ENCODE results near the gene EP300.

Gene EP300

GRCh38 chr22:41146573-41146972 is 54.2 kb downstream of the EP300 start:
- Histone ChIP-seq H3K27me3 (ENCODE audit: control insufficient read depth, low read length) (no peaks in the 10 kb centered on the region), H3F3A (ENCODE audit: control insufficient read depth, insufficient read depth) (no peaks in the 10 kb centered on the region), H3K4me2 (ENCODE audit: low read length) (no peak overlapping the region), H3K36me3 (ENCODE audit: control insufficient read depth, low read length) (peaks cover 89% of the 10 kb centered on the region), H3K27ac (ENCODE audit: low read depth, low read length) (no peak overlapping the region), H3K9me3 (ENCODE audit: control insufficient read depth, insufficient read depth, low read length) (no peaks in the 10 kb centered on the region), H3K4me1 (ENCODE audit: control insufficient read depth, low read length) (no peaks in the 10 kb centered on the region), H3K4me3 (ENCODE audit: low read length) (no peak overlapping the region), H4K20me1 (ENCODE audit: control insufficient read depth, insufficient read depth, low read depth, low read length) (no peaks in the 10 kb centered on the region), H3K79me2 (ENCODE audit: control insufficient read depth, low read length) (no peaks in the 10 kb centered on the region; the same call in 1 of the 2 replicates), H3K9me2 (replicated peaks; ENCODE audit: control insufficient read depth, low read length) (no peaks in the 10 kb centered on the region)
- TF ChIP-seq CTCF (IDR thresholded peaks at IDR 0.05; ENCODE audit: low read depth, low read length, poor library complexity, severe bottlenecking): no peak
- TF ChIP-seq EZH2phosphoT487 (IDR thresholded peaks at IDR 0.05; ENCODE audit: borderline replicate concordance, low read length): no peak

GRCh38 chr22:41147722-41148121 is 55.3 kb downstream of the EP300 start:
- TF ChIP-seq EZH2phosphoT487 (IDR thresholded peaks at IDR 0.05; ENCODE audit: borderline replicate concordance, low read length) (no peak), CTCF (IDR thresholded peaks at IDR 0.05; ENCODE audit: low read depth, low read length, poor library complexity, severe bottlenecking) (no peak)
- Histone ChIP-seq H3K9me2 (replicated peaks; ENCODE audit: control insufficient read depth, low read length) (no peaks in the 10 kb centered on the region), H3F3A (ENCODE audit: control insufficient read depth, insufficient read depth) (no peaks in the 10 kb centered on the region), H4K20me1 (ENCODE audit: control insufficient read depth, insufficient read depth, low read depth, low read length) (no peaks in the 10 kb centered on the region), H3K4me2 (ENCODE audit: low read length) (no peak overlapping the region), H3K4me3 (ENCODE audit: low read length) (no peak overlapping the region), H3K36me3 (ENCODE audit: control insufficient read depth, low read length) (peaks cover 90% of the 10 kb centered on the region), H3K27me3 (ENCODE audit: control insufficient read depth, low read length) (no peaks in the 10 kb centered on the region), H3K9me3 (ENCODE audit: control insufficient read depth, insufficient read depth, low read length) (no peaks in the 10 kb centered on the region), H3K79me2 (ENCODE audit: control insufficient read depth, low read length) (no peaks in the 10 kb centered on the region; the same call in 1 of the 2 replicates), H3K4me1 (ENCODE audit: control insufficient read depth, low read length) (no peaks in the 10 kb centered on the region), H3K27ac (ENCODE audit: low read depth, low read length) (no peak overlapping the region)

GRCh38 chr22:41152902-41153301 is 60.5 kb downstream of the EP300 start:
- Histone ChIP-seq H3K4me1 (ENCODE audit: control insufficient read depth, low read length) (no peaks in the 10 kb centered on the region), H3K36me3 (ENCODE audit: control insufficient read depth, low read length) (peaks cover 98% of the 10 kb centered on the region), H3K9me3 (ENCODE audit: control insufficient read depth, insufficient read depth, low read length) (no peaks in the 10 kb centered on the region), H3K4me2 (ENCODE audit: low read length) (no peak overlapping the region), H3K27me3 (ENCODE audit: control insufficient read depth, low read length) (no peaks in the 10 kb centered on the region), H3K4me3 (ENCODE audit: low read length) (no peak overlapping the region), H3K79me2 (ENCODE audit: control insufficient read depth, low read length) (no peaks in the 10 kb centered on the region), H3K27ac (ENCODE audit: low read depth, low read length) (no peak overlapping the region), H3K9me2 (replicated peaks; ENCODE audit: control insufficient read depth, low read length) (no peaks in the 10 kb centered on the region), H3F3A (ENCODE audit: control insufficient read depth, insufficient read depth) (no peaks in the 10 kb centered on the region), H4K20me1 (ENCODE audit: control insufficient read depth, insufficient read depth, low read depth, low read length) (no peaks in the 10 kb centered on the region)
- TF ChIP-seq CTCF (IDR thresholded peaks at IDR 0.05; ENCODE audit: low read depth, low read length, poor library complexity, severe bottlenecking) (no peak), EZH2phosphoT487 (IDR thresholded peaks at IDR 0.05; ENCODE audit: borderline replicate concordance, low read length) (no peak)

GRCh38 chr22:41157083-41157482 is 64.7 kb downstream of the EP300 start:
- Histone ChIP-seq H3K79me2 (ENCODE audit: control insufficient read depth, low read length) (no peaks in the 10 kb centered on the region), H3F3A (ENCODE audit: control insufficient read depth, insufficient read depth) (no peaks in the 10 kb centered on the region), H3K27me3 (ENCODE audit: control insufficient read depth, low read length) (no peaks in the 10 kb centered on the region), H3K4me2 (ENCODE audit: low read length) (no peak overlapping the region), H3K4me3 (ENCODE audit: low read length) (no peak overlapping the region), H3K9me2 (replicated peaks; ENCODE audit: control insufficient read depth, low read length) (no peaks in the 10 kb centered on the region), H4K20me1 (ENCODE audit: control insufficient read depth, insufficient read depth, low read depth, low read length) (no peaks in the 10 kb centered on the region), H3K36me3 (ENCODE audit: control insufficient read depth, low read length) (peaks cover 96% of the 10 kb centered on the region), H3K9me3 (ENCODE audit: control insufficient read depth, insufficient read depth, low read length) (no peaks in the 10 kb centered on the region), H3K27ac (ENCODE audit: low read depth, low read length) (no peak overlapping the region), H3K4me1 (ENCODE audit: control insufficient read depth, low read length) (no peaks in the 10 kb centered on the region)
- no peak for TF ChIP-seq EZH2phosphoT487 (IDR thresholded peaks at IDR 0.05; ENCODE audit: borderline replicate concordance, low read length)
- no peak for TF ChIP-seq CTCF (IDR thresholded peaks at IDR 0.05; ENCODE audit: low read depth, low read length, poor library complexity, severe bottlenecking)
